ENCODE data around the gene FAM162A.
"Not testable (repeated sequence)": the region's sequence is repeated elsewhere in the genome, so short reads cannot be mapped to it uniquely, and the experiment has no call there.

DNA sequence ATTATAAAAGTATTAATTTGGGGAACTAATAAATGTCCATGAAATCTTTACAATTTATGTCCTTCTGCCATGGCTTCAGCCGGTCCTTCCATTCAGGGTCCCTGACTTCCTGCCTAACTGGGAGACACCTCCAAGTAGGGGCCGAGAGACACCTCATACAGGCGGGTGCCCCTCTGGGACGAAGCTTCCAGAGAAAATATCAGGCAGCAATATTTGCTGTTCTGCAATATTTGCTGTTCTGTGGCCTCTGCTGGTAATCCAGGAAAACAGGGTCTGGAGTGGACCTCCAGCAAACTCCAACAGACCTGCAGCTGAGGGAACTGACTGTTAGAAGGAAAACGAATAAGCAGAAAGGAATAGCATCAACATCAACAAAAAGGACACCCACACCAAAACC is 60.5 kb downstream of the FAM162A start:
- TF ChIP-seq, protein P1, sequence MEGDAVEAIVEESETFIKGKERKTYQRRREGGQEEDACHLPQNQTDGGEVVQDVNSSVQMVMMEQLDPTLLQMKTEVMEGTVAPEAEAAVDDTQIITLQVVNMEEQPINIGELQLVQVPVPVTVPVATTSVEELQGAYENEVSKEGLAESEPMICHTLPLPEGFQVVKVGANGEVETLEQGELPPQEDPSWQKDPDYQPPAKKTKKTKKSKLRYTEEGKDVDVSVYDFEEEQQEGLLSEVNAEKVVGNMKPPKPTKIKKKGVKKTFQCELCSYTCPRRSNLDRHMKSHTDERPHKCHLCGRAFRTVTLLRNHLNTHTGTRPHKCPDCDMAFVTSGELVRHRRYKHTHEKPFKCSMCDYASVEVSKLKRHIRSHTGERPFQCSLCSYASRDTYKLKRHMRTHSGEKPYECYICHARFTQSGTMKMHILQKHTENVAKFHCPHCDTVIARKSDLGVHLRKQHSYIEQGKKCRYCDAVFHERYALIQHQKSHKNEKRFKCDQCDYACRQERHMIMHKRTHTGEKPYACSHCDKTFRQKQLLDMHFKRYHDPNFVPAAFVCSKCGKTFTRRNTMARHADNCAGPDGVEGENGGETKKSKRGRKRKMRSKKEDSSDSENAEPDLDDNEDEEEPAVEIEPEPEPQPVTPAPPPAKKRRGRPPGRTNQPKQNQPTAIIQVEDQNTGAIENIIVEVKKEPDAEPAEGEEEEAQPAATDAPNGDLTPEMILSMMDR (IDR thresholded peaks at IDR 0.05; ENCODE audit: low read depth, low read length, missing input control) = not testable (repeated sequence)
- TF ChIP-seq, protein P2, sequence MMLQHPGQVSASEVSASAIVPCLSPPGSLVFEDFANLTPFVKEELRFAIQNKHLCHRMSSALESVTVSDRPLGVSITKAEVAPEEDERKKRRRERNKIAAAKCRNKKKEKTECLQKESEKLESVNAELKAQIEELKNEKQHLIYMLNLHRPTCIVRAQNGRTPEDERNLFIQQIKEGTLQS (IDR thresholded peaks at IDR 0.05) = not testable (repeated sequence)
- TF ChIP-seq TAF1 (conservative IDR thresholded peaks at IDR 0.05) = not testable (repeated sequence)
- TF ChIP-seq, protein P3, sequence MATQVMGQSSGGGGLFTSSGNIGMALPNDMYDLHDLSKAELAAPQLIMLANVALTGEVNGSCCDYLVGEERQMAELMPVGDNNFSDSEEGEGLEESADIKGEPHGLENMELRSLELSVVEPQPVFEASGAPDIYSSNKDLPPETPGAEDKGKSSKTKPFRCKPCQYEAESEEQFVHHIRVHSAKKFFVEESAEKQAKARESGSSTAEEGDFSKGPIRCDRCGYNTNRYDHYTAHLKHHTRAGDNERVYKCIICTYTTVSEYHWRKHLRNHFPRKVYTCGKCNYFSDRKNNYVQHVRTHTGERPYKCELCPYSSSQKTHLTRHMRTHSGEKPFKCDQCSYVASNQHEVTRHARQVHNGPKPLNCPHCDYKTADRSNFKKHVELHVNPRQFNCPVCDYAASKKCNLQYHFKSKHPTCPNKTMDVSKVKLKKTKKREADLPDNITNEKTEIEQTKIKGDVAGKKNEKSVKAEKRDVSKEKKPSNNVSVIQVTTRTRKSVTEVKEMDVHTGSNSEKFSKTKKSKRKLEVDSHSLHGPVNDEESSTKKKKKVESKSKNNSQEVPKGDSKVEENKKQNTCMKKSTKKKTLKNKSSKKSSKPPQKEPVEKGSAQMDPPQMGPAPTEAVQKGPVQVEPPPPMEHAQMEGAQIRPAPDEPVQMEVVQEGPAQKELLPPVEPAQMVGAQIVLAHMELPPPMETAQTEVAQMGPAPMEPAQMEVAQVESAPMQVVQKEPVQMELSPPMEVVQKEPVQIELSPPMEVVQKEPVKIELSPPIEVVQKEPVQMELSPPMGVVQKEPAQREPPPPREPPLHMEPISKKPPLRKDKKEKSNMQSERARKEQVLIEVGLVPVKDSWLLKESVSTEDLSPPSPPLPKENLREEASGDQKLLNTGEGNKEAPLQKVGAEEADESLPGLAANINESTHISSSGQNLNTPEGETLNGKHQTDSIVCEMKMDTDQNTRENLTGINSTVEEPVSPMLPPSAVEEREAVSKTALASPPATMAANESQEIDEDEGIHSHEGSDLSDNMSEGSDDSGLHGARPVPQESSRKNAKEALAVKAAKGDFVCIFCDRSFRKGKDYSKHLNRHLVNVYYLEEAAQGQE (IDR thresholded peaks at IDR 0.05) = not testable (repeated sequence)

Measured in liver (tissue), 3 donors.